Esophagus squamous epithelium (tissue), 4 donors: ENCODE results near the gene MAF.

Source experiments
- POLR2A ChIP-seq, 4 donors: fragments of 450-650 bp; IDR thresholded peaks; one replicate each; pipeline ENCODE4 v1.6.1; 2017; ENCODE audit warnings: antibody characterized with exemption in 4 of 4, mild to moderate bottlenecking in 4 of 4, moderate library complexity in 3 of 4
- TF ChIP-seq, protein P1 (sequence below), 6 experiments: fragments of 450-650 bp in 4 of 6; fragments of 200-600 bp in 2 of 6; sonication (generic) in 2 of 6; IDR thresholded peaks; one replicate each; pipeline ENCODE4 v1.5.1; 2016 to 2019; ENCODE audit warnings: antibody characterized with exemption in 6 of 6, mild to moderate bottlenecking in 4 of 6, moderate library complexity in 4 of 6

DNA sequence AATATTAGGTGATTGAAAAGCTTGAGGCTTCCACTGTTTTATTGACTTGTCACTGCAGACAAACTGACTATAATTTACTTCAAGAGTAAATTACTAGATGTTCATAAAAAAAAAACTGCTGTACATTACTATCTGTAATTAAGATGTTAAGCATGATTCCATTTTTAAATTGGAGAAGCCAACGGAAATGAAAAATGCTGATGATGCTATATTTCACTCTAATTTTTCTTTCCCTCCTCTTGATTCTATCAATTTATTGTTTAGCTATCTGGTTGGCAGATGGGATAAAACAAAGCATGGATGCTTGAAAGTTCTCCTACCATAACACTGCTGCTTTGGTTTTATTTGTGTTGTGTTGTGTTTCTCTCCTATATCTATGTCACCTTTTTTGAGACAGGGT is 41.0 kb downstream of the MAF start:
- TF ChIP-seq, protein P1, sequence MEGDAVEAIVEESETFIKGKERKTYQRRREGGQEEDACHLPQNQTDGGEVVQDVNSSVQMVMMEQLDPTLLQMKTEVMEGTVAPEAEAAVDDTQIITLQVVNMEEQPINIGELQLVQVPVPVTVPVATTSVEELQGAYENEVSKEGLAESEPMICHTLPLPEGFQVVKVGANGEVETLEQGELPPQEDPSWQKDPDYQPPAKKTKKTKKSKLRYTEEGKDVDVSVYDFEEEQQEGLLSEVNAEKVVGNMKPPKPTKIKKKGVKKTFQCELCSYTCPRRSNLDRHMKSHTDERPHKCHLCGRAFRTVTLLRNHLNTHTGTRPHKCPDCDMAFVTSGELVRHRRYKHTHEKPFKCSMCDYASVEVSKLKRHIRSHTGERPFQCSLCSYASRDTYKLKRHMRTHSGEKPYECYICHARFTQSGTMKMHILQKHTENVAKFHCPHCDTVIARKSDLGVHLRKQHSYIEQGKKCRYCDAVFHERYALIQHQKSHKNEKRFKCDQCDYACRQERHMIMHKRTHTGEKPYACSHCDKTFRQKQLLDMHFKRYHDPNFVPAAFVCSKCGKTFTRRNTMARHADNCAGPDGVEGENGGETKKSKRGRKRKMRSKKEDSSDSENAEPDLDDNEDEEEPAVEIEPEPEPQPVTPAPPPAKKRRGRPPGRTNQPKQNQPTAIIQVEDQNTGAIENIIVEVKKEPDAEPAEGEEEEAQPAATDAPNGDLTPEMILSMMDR (IDR thresholded peaks at IDR 0.05) = no peak
- TF ChIP-seq POLR2A (IDR thresholded peaks at IDR 0.05) = no peak
